Measurements from ENCODE around the gene RDH13.

The RDH13 gene

DNA sequence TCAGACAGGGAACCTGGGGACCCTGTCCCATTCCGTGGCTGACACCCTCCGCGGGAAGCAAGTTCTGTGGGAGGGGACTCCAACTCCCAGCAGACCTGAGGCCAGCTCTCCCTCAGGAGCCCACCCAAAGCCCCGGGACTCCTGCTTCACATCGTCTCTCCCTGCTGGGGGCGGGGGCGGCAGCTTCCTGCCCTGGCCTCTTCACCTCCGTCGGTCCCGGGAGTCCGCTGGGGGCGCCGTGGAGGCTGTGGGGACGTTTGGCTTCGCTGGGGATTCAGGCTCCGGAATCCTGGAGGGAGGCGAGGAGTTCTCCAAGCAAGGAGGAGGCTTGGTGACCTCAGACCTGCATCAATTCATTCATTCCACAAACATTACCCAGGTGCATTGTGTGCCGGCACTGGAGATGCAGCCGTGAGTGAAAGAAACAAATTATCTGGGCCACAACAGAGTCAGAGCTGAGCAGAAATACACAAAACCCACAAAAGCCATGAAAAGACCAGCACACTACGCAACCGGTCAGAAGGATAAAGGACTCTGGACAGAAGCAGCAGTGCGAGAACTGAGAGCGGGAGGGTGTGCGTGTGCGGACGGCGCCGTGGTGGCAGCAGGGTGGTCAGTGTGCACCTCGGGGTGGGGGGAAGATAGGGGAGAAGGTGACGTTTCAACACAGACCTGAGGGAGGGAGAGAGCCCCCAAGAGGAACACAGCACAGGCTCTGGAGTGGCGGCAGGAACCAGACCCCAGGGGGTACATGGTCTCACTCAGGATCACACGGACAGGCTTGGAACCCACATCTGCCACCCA lies 31.7 kb upstream of the RDH13 start:
- intact Hi-C loops (cut with DNase I; ENCODE audit: low total_unique reads), result no loop called here
- Histone ChIP-seq H3K27me3 (no peaks in the 10 kb centered on the region), H3K36me3 (peaks cover 63 to 82% (median 69%) of the 10 kb centered on the region in 3 donors), H3K9me3 (no peaks in the 10 kb centered on the region), H3K4me3 (no peak overlapping the region), H3K27ac (no peak overlapping the region), H3K4me1 (no peaks in the 10 kb centered on the region)
- TF ChIP-seq, protein P1, sequence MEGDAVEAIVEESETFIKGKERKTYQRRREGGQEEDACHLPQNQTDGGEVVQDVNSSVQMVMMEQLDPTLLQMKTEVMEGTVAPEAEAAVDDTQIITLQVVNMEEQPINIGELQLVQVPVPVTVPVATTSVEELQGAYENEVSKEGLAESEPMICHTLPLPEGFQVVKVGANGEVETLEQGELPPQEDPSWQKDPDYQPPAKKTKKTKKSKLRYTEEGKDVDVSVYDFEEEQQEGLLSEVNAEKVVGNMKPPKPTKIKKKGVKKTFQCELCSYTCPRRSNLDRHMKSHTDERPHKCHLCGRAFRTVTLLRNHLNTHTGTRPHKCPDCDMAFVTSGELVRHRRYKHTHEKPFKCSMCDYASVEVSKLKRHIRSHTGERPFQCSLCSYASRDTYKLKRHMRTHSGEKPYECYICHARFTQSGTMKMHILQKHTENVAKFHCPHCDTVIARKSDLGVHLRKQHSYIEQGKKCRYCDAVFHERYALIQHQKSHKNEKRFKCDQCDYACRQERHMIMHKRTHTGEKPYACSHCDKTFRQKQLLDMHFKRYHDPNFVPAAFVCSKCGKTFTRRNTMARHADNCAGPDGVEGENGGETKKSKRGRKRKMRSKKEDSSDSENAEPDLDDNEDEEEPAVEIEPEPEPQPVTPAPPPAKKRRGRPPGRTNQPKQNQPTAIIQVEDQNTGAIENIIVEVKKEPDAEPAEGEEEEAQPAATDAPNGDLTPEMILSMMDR (IDR thresholded peaks at IDR 0.05), result no peak
- DNase-seq, result no peak

DNA sequence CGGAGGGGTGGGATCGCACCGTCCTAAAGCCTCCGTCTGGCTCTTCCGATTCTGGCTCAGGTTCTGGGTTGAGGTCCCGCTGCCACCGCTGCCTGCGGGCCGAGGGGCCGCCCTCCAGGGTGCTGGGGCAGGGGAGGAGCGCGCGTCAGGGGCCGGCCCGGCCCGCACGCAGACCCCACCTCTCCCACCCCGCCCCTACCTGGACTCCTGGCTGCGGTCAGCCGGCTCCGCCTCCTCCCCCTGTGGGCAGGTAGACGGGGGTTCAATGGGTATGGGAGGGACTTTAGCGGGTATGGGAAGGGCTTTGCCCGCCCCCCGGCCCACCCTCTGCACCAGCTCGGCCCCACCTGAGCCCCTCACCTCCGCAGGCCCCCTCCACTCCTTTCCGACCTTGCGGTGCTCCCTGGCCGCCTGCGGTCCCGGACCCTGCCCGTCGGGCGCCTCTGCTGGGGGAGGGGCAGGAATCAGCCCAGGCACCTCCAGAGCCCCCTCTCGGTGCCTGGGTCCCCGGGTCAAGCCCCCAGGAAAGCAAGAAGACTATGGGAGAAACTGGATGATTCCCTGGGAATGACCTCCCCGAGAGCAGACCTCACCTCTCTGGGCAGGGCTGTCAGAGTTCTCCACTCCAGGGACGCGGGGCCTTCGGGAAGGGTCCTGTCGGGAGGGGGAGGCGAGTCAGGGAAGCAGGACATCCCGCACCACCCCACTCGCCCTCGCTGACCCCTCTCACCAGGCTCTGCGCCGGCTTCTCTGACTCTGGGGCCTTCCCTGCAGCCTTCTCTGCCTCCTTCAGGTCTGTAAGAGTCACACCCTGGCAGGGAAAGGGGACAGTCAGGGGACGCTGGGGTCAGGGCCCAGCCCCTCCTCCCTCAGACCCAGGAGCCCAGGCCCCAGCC lies 29.7 kb upstream of the RDH13 start:
- Histone ChIP-seq H3K27me3 (no peaks in the 10 kb centered on the region), H3K9me3 (no peaks in the 10 kb centered on the region), H3K27ac (no peak overlapping the region), H3K4me1 (peaks cover 0 to 10% (median 7%) of the 10 kb centered on the region in 4 donors), H3K4me3 (no peak overlapping the region), H3K36me3 (peaks cover 50 to 65% (median 54%) of the 10 kb centered on the region in 3 donors)
- TF ChIP-seq, protein P1 (IDR thresholded peaks at IDR 0.05), result no peak
- intact Hi-C loops (cut with DNase I; ENCODE audit: low total_unique reads), result no loop called here
- no peak for DNase-seq

DNA sequence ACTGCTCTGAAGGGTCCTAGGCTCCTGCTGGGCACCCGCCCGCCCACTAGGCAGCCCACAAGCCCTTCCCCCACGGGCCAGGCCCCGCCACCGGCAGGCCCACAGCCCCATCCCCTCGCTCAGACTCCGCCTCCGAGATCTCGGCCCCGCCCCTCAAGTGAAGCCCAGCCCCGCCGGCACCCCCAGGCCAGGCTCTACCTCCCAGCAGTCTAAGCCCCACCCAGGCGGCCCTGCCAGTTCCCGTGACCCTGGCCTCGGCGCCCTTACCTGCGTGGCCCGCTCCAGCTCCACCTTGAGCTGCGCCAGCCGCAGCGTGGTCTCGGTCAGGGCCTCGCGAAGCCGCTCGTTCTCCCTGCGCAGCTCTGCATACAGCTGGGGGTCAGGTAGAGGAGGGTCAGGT lies 29.0 kb upstream of the RDH13 start:
- Histone ChIP-seq H3K36me3 (peaks cover 50 to 63% (median 54%) of the 10 kb centered on the region in 3 donors), H3K27me3 (peaks cover 0 to 7% of the 10 kb centered on the region in 2 donors)

DNA sequence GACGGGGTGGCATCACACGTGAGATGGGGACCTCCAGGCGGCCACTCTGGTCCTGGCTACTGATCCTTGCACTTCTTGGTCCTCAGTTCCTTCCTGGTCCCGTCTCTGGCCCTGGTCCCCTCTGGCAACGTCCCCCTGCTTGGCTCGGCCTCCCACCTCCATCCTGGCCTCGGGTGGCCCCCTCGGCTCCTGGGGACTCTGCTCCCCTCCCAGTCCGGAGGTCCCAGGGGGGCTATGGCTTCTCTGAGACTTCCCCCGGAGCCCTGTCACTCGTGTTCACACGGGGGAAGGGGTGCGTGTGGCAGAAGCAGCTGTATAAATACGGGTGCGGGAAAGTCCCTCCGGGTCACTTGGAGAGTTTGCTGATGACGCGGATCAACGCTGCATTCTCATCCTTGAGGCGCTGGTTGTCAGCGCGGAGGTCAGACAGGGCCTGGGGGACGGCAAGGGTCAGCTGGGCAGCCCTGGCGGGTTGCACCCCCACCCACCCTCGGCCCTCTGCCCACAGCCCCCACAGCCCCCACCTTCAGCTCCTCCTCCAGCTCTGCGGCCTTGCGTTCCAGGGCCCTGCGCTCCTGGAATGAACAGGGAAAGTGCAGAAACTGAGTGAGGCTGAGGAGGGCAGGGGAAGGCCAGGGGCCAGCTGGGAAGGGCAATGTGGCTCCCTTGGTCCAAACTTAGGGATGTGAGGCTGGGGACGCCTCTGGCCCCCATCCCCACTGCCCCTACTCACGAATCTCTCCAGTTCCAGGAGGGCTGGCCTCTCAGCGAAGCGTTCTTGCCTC lies 28.4 kb upstream of the RDH13 start:
- Histone ChIP-seq H3K9me3 (no peaks in the 10 kb centered on the region), H3K4me3 (no peak overlapping the region), H3K36me3 (peaks cover 50 to 60% (median 52%) of the 10 kb centered on the region in 3 donors), H3K4me1 (peaks cover 0 to 23% (median 20%) of the 10 kb centered on the region in 4 donors), H3K27ac (no peak overlapping the region), H3K27me3 (peaks cover 0 to 13% of the 10 kb centered on the region in 2 donors)
- DNase-seq, result no peak
- intact Hi-C loops (cut with DNase I; ENCODE audit: low total_unique reads), result no loop called here
- TF ChIP-seq, protein P1 (IDR thresholded peaks at IDR 0.05), result no peak

More for the DNA sequence above, 29.0 kb upstream of the RDH13 start:
- Histone ChIP-seq H3K4me3 (no peak overlapping the region), H3K4me1 (peaks cover 0 to 17% (median 14%) of the 10 kb centered on the region in 4 donors), H3K9me3 (no peaks in the 10 kb centered on the region), H3K27ac (no peak overlapping the region)
- intact Hi-C loops (cut with DNase I; ENCODE audit: low total_unique reads), result no loop called here
- TF ChIP-seq, protein P1 (IDR thresholded peaks at IDR 0.05), result no peak
- no peak for DNase-seq

DNA sequence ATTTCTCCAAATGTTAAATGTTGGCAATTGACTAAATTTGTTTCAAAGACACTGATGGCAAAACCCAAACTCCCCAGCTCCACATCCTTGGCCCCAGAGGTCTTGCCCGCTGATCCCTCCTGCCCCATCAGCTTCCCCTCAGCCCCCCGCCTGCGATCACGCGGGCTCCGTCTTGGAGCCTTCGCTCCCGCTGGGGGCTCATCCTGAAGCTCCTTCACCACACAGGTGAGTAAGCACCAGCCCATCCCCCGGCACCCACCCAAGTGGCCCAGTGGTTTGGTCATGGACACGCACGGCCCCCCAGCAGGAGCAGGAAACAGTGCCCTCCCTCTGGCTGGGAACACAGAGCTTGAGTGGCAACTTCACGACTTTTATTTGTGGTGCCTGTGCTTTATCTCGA lies 27.6 kb upstream of the RDH13 start:
- TF ChIP-seq, protein P1 (IDR thresholded peaks at IDR 0.05), result no peak
- no peaks in the 10 kb centered on the region for H3K9me3 ChIP-seq
- no peak overlapping the region for H3K27ac ChIP-seq
- intact Hi-C loops (cut with DNase I; ENCODE audit: low total_unique reads), result no loop called here
- no peak overlapping the region for H3K4me3 ChIP-seq
- peaks cover 43 to 52% (median 45%) of the 10 kb centered on the region in 3 donors for H3K36me3 ChIP-seq
- peaks cover 0 to 21% of the 10 kb centered on the region in 2 donors for H3K27me3 ChIP-seq
- no peak for DNase-seq
- H3K4me1 ChIP-seq, result peaks cover 0 to 26% (median 22%) of the 10 kb centered on the region in 4 donors

Data from tibial artery (tissue), 4 donors.